Inflammatory macrophage treated with lipopolysaccharide for 1 hour (primary cell): Measurements from ENCODE around the gene OR11A1.

ENCODE experiments used
- DNase-seq, 2 donors: peaks; one replicate each; pipeline ENCODE4 v3.0.0-alpha.2; 2020 to 2022

Gene OR11A1, protein sequence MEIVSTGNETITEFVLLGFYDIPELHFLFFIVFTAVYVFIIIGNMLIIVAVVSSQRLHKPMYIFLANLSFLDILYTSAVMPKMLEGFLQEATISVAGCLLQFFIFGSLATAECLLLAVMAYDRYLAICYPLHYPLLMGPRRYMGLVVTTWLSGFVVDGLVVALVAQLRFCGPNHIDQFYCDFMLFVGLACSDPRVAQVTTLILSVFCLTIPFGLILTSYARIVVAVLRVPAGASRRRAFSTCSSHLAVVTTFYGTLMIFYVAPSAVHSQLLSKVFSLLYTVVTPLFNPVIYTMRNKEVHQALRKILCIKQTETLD

DNA sequence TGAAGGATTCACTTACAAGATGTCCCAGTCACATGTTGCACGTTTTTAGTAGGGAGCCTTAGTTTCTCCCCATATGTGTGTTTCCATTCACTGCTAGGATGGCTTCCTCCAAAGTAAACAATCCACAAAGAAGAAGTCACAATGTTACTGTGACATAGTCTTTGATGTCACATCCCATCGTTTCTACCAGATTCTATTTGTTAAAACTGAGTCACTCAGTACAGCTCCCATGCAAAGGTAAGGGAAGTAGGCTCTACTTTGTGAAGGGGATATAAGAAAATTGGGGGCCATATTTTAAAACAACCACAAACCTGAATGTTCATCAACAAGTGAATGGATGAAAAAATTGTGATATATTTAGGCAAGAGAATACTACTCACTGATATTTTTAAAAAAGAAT, at the start of gene OR11A1, which contains the start of gene OR2H1:
TSS of gene OR11A1 (minus strand) at position 101 of the 400 bp plus-strand sequence. CDS start 29,430 bp downstream, outside the sequence.
TSS of gene OR2H1 (plus strand) at position 185 of the 400 bp plus-strand sequence. CDS start 4,615 bp downstream, outside the sequence.
- no peak for DNase-seq

DNA sequence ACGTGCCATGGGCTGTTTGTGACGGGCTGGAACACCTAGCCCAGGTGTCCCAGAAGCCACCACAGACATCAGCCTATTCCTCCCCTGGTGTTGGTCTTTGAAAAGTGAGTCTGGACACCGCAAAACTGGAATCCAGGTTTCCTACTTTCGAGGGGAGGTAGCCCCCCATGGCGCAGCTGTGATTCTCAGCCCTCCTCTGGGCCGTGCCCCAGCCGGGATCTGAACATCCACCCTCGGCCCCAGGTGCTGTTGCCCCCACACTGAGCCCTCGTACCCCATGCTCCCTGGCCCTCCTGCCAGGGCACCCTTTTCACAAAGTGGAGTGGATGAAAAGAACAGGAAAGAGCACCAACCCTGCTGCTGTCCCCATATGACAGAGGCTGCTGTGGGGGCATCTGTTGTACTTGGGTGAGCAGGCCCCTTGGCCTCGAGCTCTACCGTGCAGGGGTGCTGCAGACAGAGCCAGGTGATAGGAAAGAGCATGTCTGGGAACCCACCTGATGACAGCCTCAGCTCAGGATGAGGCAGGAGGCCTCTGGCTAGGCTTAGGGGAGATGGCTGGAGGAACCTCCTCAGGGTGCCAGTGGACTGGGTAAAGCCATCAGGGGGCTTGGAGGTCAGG, 49.7 kb upstream of the OR11A1 start:
- no peak for DNase-seq

DNA sequence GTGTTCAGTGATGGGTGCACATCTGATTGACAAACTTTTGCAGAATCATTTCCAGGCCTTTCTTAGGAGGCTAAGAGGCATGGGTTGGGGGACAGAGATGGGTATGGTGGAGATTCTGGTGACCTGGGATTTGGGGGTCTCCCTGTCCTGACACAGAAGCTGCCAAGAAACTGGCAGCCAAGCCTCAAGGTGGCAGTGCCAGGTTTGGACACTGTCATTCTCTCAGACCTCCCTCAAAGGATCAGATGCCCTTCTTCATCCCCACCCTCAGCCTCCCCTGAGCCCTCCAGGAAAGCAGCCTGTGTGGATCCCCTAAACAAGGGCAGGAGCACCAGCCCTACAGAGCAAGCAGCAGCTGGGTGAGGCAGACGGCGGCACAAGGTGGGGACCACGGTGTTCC, 48.9 kb upstream of the OR11A1 start:
- no peak for DNase-seq

DNA sequence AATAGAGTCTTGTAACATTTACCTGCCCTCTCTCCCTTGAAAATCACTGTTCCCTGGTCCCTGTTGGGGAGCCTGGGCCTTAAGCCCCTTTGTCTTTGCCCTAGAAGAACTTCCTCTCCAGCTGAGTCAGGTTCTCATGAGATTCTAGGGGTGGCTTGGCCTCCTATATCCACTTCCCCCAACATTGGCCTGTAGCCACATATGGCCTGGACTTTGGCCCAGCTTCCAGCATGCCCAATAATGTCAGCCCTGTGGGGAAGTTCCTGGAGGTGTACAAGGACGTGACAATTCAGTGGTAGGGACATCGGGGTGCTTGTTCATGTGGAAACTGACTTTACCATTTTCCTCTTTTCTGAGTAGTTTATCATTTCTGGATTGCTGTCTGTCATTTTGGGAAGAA, 48.1 kb upstream of the OR11A1 start:
- DNase-seq: peak in 1 of 2 donors; percentile 0

DNA sequence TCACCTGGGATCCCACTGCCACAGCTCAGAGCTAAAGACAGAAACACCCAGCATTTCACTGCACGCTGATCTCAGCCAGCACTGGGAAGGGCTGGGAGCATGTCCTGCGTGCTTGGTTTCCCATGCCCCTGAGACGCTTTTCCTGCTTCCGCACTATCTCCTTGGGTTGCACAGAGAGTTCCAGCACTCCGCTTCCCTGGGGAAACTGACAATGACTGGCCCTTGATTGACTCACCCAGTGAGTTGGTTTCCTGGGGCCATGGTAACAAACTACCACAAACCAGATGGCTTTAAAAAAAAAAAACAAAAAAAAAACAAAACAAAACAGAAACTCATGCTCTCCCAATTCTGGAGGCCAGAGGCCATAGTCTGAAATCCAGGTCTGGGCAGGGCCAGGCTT, 45.7 kb upstream of the OR11A1 start:
- no peak for DNase-seq

DNA sequence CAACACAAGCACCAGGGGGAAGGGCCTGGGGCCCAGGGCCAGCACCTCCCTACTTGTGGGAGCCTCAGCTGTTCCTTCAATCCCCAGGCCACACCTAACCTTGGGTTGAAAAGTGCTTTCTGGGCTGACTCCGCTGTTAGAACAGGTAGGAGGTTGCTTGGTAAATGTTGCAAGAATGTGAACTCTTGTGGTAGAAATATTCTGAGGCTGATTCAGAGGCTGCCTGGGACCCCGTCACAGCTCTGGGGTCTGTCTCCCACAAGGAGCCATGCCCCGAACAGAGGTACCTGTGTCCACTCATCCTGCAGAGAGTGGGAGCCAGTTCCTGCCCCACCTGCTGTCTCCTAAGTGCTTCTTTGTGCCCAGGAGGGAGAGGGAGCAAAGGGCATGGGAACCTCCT, 45.3 kb upstream of the OR11A1 start:
- DNase-seq: no peak

DNA sequence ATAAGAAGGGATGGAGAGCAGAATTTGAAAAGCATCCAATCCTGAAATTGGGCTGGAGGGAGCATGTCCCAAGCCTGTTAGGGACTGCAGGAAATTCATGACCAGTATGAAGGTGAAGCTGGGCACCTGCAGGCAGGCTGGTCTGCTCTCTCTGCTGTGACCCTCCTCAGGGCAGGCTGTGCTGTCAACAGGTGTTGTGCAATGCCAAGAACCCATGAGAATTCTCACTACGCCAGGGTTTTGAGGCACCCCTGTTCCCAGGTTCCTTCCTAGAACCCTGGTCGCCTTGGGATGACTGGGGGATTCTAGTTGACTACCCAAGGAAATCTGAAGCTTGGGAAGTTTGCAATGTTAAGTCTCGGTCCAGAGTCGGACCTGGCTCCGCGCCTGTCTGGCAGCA, 44.2 kb upstream of the OR11A1 start:
- no peak for DNase-seq

DNA sequence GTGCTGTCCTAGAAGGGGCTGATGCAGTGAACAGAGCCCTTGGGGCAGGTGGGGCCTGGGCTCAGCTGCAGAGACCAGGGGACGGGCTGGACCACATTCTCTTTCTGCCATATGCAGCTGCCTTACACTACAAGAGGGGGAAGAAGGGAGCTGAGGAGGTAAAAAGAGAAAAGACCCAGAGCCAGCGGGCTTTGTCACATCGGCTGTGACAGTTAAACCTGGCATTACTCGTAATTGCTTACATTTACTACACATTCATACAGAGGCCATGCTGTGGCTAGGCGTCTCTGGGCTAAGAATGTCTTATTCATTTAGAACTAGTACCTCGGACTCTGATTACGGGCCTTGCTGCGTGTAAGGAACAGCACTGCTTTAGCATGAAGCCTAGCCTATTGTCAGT, 43.7 kb upstream of the OR11A1 start:
- no peak for DNase-seq

DNA sequence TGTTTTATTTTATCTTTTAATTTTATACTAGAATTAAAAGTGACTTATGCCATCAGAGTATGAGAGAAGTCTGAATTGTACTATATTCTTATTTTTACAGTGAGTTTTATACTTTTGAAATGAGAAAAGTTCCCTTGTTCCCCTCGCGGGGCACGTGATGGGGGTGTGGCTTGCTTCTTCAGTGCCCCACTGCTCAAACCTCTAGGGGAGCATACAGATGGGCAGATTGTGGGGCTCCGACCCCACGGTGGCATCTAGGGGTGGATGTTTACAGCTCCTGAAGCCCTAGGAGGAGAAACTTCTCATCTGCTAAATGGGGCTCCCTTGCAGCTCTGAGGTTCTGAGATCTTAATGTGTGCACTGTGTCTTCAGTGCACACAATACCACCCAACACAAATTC, 42.8 kb upstream of the OR11A1 start:
- DNase-seq: no peak

DNA sequence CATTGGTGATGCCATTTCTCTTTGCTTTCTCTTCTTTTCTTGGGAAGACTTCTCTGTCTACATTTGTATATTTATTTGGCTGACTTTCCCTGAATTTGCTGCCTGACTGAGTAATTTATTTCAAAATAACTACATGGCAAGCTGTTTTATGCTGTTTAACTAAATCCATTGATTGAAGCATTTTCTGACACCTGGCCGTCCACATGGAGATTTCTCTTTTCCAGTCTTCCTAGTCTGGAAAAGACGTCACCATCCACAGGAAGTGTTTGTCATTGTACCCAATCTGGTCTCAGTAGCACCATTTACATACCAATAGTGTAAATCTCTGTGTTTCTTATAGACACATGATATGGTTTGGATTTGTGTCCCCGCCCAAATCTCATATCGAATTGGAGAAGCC, 40.1 kb upstream of the OR11A1 start:
- DNase-seq: no peak

DNA sequence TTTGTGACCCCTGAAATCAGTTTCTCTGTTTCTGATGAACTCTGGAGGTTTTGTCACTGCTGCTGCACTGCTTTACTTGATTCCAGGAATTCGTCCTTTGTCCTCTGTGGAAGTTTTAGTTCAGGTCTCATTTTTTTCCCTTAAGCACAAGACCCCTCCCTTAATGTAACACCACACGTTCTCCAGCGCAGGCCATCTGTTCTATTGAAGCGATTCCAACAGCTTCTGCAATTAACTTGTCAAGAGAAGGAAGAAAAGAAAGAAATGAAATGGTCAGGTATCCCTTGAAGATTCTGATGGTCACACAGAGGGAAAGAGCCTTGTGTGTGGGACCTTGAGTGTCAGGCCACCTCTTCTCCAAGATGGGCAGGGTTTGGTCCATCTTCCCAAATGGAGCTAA, 38.7 kb upstream of the OR11A1 start:
- no peak for DNase-seq

DNA sequence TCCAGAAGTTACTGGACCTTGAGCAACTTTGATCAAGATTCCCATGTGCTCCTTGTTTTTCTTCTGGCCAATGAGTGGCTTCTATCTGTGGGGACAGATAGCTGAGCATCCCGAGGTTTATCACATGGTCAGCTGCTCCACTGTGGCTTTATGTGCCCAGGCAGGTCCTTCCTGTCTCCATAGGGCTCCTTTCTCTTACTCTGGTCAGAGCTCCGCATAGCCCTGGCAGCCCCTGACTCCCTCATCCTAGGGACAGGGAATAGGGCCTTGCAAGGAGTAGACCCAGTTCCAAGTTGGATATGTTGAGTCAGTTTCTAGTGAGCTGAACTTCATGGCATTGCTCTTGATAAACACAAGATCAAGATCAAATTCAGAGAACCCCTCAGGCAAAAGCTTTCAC, 37.3 kb upstream of the OR11A1 start:
- no peak for DNase-seq

DNA sequence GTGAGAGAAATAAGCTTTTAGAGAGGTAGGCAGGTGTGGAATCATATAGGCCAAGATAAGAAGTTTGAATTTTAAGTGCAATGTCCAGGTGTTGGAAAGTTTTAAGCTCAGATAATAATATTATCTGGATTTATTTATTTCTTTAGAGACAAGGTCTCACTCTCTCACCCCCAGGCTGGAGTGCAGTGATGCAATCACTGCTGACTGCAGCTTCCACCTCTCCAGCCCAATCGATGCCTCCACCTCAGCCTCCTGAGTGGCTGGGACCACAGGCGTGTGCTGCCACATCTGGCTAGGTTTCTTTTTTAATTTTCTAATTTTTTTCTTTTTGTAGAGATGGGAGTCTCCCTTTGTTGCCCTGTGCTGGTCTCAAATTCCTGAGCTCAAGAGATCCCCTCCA, 36.4 kb upstream of the OR11A1 start:
- DNase-seq: no peak

DNA sequence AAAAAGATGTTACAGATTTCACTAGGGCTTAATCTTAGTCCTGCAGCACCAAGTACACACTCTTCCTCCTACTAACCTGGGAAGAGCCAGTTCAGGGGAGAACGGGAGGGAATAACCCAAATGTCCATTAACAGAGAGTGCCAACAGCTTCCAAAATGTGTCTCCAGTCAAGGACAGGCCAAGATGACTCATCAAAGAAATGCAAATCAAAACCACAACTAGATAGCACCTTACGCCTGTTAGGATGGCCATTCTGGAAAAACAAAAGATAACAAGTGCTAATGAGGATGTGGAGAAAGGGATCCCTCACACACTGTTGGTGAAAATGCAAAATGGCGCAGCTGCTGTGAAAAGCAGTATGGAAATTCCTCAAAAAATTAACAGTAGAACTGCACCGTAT, 34.7 kb upstream of the OR11A1 start:
- no peak for DNase-seq

DNA sequence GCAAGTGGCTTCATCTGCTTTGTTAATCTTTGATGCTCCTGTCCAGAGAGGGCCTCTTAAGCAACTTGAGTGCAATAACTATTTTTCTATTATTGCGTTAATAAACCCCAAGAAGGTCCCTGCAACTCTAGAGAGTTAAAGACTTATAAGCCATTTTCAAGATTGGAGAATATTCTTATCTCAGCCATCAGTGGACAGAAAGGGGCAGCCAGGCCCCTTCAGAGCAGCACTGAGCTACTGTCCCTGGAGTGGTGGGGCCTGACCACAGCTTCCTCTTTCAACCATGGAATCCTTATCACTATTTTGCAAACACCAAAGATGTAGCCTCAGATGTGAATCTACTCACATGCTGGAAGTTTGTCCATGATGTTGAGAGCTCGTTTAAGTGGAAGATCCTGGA, 33.7 kb upstream of the OR11A1 start:
- DNase-seq: no peak

DNA sequence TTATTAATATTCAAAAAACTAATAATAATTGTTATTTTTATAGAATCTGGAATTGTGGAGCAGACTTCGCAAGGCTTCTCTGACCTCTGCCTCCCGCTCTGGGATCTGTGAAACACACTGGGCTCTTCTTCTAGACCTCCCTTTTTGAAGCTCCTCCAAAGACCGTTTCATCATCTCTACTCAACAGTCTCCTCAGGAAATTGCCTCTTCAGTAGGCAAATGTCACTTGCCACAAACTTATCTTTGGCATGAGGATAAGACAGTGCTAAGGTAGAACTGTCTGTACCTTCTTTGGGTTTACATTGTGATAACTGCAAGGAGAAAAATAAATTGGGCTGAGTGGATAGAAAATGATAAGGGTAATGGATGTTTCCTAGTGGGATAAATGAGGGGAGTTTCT, 33.2 kb upstream of the OR11A1 start:
- DNase-seq: no peak

DNA sequence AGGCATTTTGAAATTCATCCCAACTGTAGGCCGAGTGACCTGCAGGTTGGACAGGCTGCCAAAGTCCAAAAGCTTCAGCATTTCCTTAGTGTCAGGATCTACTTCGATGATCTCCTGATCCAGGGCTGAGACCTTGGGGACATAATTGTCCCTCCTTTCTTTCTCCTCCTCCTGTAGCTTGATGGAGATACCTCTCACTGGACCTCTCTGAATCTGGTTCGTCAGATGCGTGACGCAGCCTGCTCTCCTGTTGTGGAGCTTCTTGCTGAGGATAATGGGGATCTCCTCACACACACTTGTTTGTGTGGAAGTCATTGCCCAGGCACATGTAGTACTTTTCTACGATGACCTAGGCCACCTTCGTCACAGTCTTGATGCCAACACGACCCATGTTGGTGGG, 32.4 kb upstream of the OR11A1 start:
- DNase-seq: no peak

DNA sequence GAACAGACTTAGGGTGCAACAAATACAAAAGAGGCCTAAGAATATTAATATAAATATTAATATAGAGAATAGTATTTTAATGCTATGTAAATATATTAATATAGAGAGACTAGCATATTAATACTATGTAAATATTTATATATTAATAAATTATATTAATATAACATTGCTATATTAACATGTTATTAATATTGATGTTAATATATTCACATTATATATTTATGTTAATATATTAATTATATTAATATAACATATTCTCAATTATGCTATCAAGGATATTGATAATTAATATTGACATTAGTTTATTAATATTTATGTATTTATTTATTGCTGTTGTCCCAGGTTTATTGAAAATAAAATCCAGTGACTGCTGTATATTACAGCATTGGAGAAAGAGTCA, 32.0 kb upstream of the OR11A1 start:
- no peak for DNase-seq

DNA sequence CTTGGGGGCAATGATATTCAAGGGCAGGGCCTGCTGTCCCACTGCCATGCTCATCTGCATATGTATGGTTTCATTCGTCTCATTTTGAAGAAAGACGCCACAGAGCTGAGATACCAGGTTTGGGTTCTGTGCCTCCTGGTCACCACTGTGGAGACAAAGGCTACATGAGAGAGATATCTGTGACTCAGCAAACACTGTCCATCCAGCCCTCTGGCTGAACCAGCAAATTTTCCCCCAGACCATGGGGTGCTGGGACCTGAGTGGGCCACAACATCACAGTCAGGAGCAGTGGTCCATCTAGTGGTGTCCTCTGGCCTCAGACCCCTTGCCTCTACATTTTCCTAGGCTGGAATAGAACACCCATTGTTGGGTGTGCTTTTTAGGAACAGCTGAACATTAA, 30.8 kb upstream of the OR11A1 start, which contains the start of gene MAS1L:
TSS of gene MAS1L (minus strand) at position 297 of the 400 bp plus-strand sequence. CDS start at position 243, 54 bp downstream.
- no peak for DNase-seq

DNA sequence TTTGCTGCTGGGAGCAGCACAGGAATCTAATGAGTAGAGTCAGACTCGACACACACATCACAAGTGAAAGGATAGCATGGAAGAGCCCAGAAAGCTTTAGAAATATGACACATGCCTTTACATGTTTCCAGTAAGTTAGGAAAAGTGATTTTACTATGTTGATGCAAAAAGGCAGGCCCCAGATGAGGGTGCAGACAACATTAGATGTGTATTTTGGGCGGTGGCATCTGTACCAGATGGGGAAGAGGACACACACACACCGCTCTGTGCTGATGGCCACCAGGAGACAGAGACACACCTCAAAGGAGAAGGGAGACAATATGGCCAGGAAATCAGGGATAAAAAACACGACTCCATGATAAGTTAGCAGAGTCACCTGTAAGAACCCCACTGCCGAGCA, 30.3 kb upstream of the OR11A1 start:
- no peak for DNase-seq

DNA sequence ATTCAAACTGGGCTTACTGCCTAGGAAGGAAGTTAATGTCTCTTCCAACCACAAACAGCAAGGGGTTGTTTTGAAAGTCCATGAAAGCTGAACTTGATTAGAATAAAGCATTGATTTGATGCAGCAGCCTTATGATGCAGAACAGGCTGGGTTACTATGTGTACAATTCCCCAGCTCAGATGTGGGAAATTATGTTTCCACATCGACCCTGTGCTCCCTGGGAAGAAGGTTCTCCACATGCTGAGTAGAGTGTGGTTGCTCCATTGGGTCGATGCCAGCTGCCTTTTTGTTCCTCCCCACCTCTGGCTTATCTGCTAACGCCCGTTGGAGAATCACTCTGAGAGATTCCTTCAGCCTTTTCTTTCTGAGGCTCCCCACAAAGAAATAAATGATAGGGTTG, 29.7 kb upstream of the OR11A1 start:
- no peak for DNase-seq

DNA sequence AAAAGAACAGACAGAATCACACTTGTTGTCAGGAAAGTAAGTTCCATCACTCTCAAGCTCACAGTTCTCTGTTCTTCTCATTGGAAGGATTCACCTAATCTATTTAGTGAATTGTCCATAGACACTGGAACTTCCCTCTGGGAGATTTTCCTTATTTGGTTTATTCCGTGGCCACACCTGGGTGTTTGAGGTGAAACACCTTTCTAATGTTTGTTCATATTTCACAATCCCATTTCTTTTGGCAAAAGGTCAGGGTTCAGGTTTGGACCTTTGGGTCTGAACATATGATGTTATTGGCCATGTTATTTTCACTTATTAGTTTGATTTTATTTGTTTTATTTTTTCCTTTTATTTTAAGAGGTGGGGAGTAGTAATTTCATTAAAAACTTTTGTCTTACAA, 26.9 kb upstream of the OR11A1 start:
- DNase-seq: no peak

DNA sequence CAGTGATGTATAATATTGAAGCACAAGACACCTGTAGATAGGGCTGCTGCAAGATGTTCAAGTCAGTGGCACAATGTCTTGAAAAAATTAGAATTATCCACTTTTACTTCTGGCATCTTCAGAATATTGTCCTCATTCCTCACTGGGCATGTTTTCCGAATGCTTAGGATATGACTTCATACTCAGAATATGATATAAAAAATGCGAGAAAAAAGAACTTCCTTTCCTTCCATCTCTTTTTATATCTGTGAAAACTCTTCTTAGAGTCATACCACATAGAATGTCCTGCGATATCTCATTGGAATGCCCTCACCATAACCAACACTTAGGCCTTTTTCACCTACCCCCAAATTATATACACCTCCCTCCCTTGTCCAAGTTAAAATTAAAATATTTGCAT, 26.3 kb upstream of the OR11A1 start:
- no peak for DNase-seq

DNA sequence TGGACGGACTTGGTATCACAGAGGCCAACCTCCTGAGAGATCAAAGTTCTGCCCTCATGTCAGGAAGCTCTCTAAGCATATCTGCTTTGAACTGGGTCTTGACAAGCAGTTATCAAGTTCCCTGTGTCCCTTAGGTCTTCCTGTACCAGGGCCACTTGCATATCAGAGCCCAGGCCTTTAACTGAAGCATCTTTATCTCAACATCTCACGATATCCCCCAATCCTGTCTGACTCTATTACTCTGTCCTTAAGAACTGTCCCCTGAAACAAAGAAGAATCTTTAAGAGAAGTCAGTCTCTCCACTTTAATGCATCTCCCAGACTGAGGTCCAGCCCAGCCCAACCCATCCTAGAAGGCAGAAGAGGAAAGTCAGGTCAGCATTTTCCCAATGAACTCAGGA, 22.7 kb upstream of the OR11A1 start:
- no peak for DNase-seq

DNA sequence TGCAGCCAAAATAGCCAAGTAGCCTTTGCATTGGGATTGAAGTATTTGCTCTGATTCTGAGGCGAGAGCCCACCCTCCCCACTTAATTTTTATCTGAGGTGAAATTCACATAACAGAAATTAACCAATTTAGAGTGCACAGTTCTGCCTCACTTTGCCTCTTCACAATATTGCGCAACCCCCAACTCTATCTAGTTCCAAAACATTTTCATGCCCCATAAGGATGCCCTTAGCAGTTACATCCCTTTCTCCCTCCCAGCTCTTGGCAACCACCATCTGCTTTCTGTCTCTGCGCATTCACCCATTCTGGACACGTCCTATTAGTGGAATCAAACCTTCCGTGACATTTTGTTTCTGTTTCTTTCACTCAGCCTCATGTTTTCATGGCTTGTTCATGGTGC, 21.9 kb upstream of the OR11A1 start:
- DNase-seq: no peak
